ENCODE data around the gene ZBTB46.
A peak's percentile ranks its signal among the peaks of the same experiment; 100 is the strongest.

The ZBTB46 gene

GRCh38 chr20:63744158-63744557 lies 86.9 kb downstream of the ZBTB46 start:
- no peak for DNase-seq

GRCh38 chr20:63743210-63743970 lies 87.7 kb downstream of the ZBTB46 start:
- no peak for DNase-seq

GRCh38 chr20:63742381-63743024 lies 88.6 kb downstream of the ZBTB46 start:
- DNase-seq: no peak

GRCh38 chr20:63741676-63742380 lies 89.2 kb downstream of the ZBTB46 start:
- DNase-seq: no peak

- DNase-seq: no peak
Observed at GRCh38 chr20:63741354-63741675, 89.7 kb downstream of the ZBTB46 start.

- DNase-seq: peak; percentile 81
Observed at GRCh38 chr20:63740627-63741353, 90.3 kb downstream of the ZBTB46 start.

- peak; percentile 1 for DNase-seq
Observed at GRCh38 chr20:63740070-63740626, 90.9 kb downstream of the ZBTB46 start.

- DNase-seq: peak; percentile 23
Observed at GRCh38 chr20:63739130-63740069, 91.7 kb downstream of the ZBTB46 start, which contains the start of gene SLC2A4RG. Gene SLC2A4RG, plus strand, starts transcription at chr20:63739776. Its CDS starts 137 bp downstream, at chr20:63739913.

- DNase-seq: no peak
Observed at GRCh38 chr20:63738687-63739129, 92.4 kb downstream of the ZBTB46 start.

GRCh38 chr20:63737945-63738686 lies 92.9 kb downstream of the ZBTB46 start:
- no peak for DNase-seq

GRCh38 chr20:63737695-63737944 lies 93.4 kb downstream of the ZBTB46 start:
- no peak for DNase-seq

- DNase-seq: no peak
Observed at GRCh38 chr20:63736893-63737694, 94.0 kb downstream of the ZBTB46 start.

GRCh38 chr20:63735859-63736718 lies 95.0 kb downstream of the ZBTB46 start, which contains the start of gene LIME1:
Gene LIME1, plus strand, starts transcription at chr20:63736664. Its CDS starts 886 bp downstream, at chr20:63737550.
- DNase-seq: no peak

- DNase-seq: no peak
Observed at GRCh38 chr20:63734946-63735858, 95.9 kb downstream of the ZBTB46 start.

- DNase-seq: no peak
Observed at GRCh38 chr20:63734111-63734945, 96.7 kb downstream of the ZBTB46 start.

- no peak for DNase-seq
Observed at GRCh38 chr20:63733579-63734081, 97.4 kb downstream of the ZBTB46 start.

- DNase-seq: no peak
Observed at GRCh38 chr20:63733117-63733516, 97.9 kb downstream of the ZBTB46 start.
